ENCODE data around the gene FAM107A. TPM values are rescaled to one million over a fixed set of nuclear protein-coding genes. Genes with fewer than 3 reads are reported as not detected.
A peak's percentile ranks its signal among the peaks of the same experiment; 100 is the strongest.

FAM107A gene
- total and polyA plus RNA-seq, 2 experiments from 2014 or later, result 1.0 to 1.1 TPM

DNA sequence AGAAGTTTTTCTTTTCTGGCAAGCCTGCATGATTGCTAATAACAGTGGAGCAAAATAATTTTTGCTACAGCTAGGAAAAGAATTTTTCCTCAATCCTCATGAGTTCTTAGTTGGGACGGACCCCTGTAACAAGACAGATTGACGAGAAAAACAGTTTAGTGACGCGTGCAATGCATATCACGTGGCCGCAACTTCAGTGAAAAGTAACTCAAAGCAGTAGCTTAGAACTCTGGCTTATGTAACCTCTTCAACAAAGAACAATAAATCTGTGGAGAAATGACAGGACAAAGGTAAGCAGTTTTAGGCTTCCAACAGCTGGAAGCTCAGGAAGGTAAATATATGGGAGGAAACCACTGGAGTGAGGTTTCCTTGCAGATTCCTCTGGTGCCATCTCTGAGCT is 19.7 kb downstream of the FAM107A start:
- Histone ChIP-seq H3K79me2 (replicated peaks; ENCODE audit: insufficient read depth) (no peaks in the 10 kb centered on the region), H3K27me3 (ENCODE audit: insufficient read depth) (no peaks in the 10 kb centered on the region), H3F3A (replicated peaks; ENCODE audit: low read depth) (no peaks in the 10 kb centered on the region), H3K4me3 (no peak overlapping the region), H3K27ac (ENCODE audit: low read depth) (no peak overlapping the region), H3K4me1 (ENCODE audit: insufficient read depth) (peaks cover 10% of the 10 kb centered on the region), H3K9me2 (ENCODE audit: insufficient read depth) (no peaks in the 10 kb centered on the region), H3K4me2 (no peak overlapping the region), H2AFZ (0 out of 2 replicates have a peak overlapping the region, but pooled peaks have one; percentile 2), H4K20me1 (replicated peaks; ENCODE audit: insufficient read depth) (no peaks in the 10 kb centered on the region), H3K36me3 (ENCODE audit: insufficient read depth) (no peaks in the 10 kb centered on the region)
- peaks cover 13% of the 10 kb centered on the region for H3K27me3 Mint-ChIP-seq (ENCODE audit: insufficient read depth, low read depth, poor library complexity)
- no peak for ATAC-seq
- H3K27ac Mint-ChIP-seq, result peak overlapping the region; percentile 7; the same call in 1 of the 2 replicates
- TF ChIP-seq NANOG (IDR thresholded peaks at IDR 0.05; ENCODE audit: borderline replicate concordance) (no peak), EZH2phosphoT487 (IDR thresholded peaks at IDR 0.05; ENCODE audit: unreplicated experiment) (no peak), CREB1 (CRISPR knock-in tag; IDR thresholded peaks at IDR 0.05; ENCODE audit: low read depth) (no peak), EZH2 (IDR thresholded peaks at IDR 0.05; ENCODE audit: low read depth, unreplicated experiment) (no peak), JUNB (IDR thresholded peaks at IDR 0.05; ENCODE audit: unreplicated experiment) (no peak), POLR2AphosphoS5 (IDR thresholded peaks at IDR 0.05; ENCODE audit: low read depth) (no peak), ZNF114 (CRISPR knock-in tag; IDR thresholded peaks at IDR 0.05) (no peak), ZNF331 (CRISPR knock-in tag; IDR thresholded peaks at IDR 0.05; ENCODE audit: low read depth) (no peak), STAT1 (IDR thresholded peaks at IDR 0.05; ENCODE audit: unreplicated experiment) (no peak)
- TF ChIP-seq, protein P1, sequence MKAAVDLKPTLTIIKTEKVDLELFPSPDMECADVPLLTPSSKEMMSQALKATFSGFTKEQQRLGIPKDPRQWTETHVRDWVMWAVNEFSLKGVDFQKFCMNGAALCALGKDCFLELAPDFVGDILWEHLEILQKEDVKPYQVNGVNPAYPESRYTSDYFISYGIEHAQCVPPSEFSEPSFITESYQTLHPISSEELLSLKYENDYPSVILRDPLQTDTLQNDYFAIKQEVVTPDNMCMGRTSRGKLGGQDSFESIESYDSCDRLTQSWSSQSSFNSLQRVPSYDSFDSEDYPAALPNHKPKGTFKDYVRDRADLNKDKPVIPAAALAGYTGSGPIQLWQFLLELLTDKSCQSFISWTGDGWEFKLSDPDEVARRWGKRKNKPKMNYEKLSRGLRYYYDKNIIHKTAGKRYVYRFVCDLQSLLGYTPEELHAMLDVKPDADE (IDR thresholded peaks at IDR 0.05), result no peak
- TF ChIP-seq, protein P2, sequence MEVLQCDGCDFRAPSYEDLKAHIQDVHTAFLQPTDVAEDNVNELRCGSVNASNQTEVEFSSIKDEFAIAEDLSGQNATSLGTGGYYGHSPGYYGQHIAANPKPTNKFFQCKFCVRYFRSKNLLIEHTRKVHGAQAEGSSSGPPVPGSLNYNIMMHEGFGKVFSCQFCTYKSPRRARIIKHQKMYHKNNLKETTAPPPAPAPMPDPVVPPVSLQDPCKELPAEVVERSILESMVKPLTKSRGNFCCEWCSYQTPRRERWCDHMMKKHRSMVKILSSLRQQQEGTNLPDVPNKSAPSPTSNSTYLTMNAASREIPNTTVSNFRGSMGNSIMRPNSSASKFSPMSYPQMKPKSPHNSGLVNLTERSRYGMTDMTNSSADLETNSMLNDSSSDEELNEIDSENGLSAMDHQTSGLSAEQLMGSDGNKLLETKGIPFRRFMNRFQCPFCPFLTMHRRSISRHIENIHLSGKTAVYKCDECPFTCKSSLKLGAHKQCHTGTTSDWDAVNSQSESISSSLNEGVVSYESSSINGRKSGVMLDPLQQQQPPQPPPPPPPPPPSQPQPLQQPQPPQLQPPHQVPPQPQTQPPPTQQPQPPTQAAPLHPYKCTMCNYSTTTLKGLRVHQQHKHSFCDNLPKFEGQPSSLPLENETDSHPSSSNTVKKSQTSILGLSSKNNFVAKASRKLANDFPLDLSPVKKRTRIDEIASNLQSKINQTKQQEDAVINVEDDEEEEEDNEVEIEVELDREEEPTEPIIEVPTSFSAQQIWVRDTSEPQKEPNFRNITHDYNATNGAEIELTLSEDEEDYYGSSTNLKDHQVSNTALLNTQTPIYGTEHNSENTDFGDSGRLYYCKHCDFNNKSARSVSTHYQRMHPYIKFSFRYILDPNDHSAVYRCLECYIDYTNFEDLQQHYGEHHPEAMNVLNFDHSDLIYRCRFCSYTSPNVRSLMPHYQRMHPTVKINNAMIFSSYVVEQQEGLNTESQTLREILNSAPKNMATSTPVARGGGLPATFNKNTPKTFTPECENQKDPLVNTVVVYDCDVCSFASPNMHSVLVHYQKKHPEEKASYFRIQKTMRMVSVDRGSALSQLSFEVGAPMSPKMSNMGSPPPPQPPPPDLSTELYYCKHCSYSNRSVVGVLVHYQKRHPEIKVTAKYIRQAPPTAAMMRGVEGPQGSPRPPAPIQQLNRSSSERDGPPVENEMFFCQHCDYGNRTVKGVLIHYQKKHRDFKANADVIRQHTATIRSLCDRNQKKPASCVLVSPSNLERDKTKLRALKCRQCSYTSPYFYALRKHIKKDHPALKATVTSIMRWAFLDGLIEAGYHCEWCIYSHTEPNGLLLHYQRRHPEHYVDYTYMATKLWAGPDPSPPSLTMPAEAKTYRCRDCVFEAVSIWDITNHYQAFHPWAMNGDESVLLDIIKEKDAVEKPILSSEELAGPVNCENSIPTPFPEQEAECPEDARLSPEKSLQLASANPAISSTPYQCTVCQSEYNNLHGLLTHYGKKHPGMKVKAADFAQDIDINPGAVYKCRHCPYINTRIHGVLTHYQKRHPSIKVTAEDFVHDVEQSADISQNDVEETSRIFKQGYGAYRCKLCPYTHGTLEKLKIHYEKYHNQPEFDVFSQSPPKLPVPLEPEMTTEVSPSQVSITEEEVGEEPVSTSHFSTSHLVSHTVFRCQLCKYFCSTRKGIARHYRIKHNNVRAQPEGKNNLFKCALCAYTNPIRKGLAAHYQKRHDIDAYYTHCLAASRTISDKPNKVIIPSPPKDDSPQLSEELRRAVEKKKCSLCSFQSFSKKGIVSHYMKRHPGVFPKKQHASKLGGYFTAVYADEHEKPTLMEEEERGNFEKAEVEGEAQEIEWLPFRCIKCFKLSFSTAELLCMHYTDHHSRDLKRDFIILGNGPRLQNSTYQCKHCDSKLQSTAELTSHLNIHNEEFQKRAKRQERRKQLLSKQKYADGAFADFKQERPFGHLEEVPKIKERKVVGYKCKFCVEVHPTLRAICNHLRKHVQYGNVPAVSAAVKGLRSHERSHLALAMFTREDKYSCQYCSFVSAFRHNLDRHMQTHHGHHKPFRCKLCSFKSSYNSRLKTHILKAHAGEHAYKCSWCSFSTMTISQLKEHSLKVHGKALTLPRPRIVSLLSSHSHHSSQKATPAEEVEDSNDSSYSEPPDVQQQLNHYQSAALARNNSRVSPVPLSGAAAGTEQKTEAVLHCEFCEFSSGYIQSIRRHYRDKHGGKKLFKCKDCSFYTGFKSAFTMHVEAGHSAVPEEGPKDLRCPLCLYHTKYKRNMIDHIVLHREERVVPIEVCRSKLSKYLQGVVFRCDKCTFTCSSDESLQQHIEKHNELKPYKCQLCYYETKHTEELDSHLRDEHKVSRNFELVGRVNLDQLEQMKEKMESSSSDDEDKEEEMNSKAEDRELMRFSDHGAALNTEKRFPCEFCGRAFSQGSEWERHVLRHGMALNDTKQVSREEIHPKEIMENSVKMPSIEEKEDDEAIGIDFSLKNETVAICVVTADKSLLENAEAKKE (CRISPR knock-in tag; IDR thresholded peaks at IDR 0.05), result no peak
- TF ChIP-seq, protein P3, sequence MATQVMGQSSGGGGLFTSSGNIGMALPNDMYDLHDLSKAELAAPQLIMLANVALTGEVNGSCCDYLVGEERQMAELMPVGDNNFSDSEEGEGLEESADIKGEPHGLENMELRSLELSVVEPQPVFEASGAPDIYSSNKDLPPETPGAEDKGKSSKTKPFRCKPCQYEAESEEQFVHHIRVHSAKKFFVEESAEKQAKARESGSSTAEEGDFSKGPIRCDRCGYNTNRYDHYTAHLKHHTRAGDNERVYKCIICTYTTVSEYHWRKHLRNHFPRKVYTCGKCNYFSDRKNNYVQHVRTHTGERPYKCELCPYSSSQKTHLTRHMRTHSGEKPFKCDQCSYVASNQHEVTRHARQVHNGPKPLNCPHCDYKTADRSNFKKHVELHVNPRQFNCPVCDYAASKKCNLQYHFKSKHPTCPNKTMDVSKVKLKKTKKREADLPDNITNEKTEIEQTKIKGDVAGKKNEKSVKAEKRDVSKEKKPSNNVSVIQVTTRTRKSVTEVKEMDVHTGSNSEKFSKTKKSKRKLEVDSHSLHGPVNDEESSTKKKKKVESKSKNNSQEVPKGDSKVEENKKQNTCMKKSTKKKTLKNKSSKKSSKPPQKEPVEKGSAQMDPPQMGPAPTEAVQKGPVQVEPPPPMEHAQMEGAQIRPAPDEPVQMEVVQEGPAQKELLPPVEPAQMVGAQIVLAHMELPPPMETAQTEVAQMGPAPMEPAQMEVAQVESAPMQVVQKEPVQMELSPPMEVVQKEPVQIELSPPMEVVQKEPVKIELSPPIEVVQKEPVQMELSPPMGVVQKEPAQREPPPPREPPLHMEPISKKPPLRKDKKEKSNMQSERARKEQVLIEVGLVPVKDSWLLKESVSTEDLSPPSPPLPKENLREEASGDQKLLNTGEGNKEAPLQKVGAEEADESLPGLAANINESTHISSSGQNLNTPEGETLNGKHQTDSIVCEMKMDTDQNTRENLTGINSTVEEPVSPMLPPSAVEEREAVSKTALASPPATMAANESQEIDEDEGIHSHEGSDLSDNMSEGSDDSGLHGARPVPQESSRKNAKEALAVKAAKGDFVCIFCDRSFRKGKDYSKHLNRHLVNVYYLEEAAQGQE (IDR thresholded peaks at IDR 0.05; ENCODE audit: unreplicated experiment), result no peak
- TF ChIP-seq, protein P4, sequence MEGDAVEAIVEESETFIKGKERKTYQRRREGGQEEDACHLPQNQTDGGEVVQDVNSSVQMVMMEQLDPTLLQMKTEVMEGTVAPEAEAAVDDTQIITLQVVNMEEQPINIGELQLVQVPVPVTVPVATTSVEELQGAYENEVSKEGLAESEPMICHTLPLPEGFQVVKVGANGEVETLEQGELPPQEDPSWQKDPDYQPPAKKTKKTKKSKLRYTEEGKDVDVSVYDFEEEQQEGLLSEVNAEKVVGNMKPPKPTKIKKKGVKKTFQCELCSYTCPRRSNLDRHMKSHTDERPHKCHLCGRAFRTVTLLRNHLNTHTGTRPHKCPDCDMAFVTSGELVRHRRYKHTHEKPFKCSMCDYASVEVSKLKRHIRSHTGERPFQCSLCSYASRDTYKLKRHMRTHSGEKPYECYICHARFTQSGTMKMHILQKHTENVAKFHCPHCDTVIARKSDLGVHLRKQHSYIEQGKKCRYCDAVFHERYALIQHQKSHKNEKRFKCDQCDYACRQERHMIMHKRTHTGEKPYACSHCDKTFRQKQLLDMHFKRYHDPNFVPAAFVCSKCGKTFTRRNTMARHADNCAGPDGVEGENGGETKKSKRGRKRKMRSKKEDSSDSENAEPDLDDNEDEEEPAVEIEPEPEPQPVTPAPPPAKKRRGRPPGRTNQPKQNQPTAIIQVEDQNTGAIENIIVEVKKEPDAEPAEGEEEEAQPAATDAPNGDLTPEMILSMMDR (conservative IDR thresholded peaks at IDR 0.05; ENCODE audit: low read depth in 2 of 2), result no peak
- H3K9me3 Mint-ChIP-seq, result peaks cover 17% of the 10 kb centered on the region
- H3K36me3 Mint-ChIP-seq (ENCODE audit: low read depth), result peaks cover 3% of the 10 kb centered on the region; the same call in 2 of the 3 replicates
- no peak overlapping the region for H3K4me3 Mint-ChIP-seq
- H3K4me1 Mint-ChIP-seq, result peaks cover 29% of the 10 kb centered on the region
- no peak for DNase-seq (ENCODE audit: low spot score)
